Astrocyte (in vitro differentiated cells and primary cell): ENCODE results near the gene CPT1A. TPM values are rescaled to one million over a fixed set of nuclear protein-coding genes. Genes with fewer than 3 reads are reported as not detected.

Experiments
- DNase-seq: peaks from one replicate; pipeline ENCODE4 v3.0.0-alpha.2; 2010; ENCODE audit warnings: low read depth
- FAIRE-seq: peaks from 2 replicates; lab custom pipeline; 2011; peaks lifted over from hg19 to GRCh38; lab: Jason Lieb, UNC
- H2AFZ ChIP-seq: 2 replicates; pipeline ENCODE4 v1.6.0; 2012; ENCODE audit warnings: low read depth, low read length, inconsistent platforms
- H3K27ac ChIP-seq: 2 replicates; pipeline ENCODE4 v1.5.1; 2011; ENCODE audit warnings: low read depth, low read length, inconsistent platforms
- H3K27me3 ChIP-seq: 2 replicates; pipeline ENCODE4 v1.6.0; 2011; ENCODE audit warnings: low read length, inconsistent platforms; ENCODE audit not compliant: insufficient read depth
- H3K36me3 ChIP-seq: 2 replicates; pipeline ENCODE4 v1.5.1; 2011; ENCODE audit warnings: low read length, inconsistent platforms; ENCODE audit not compliant: insufficient read depth
- H3K4me1 ChIP-seq: 2 replicates; pipeline ENCODE4 v1.5.1; 2011; ENCODE audit warnings: low read length, inconsistent platforms; ENCODE audit not compliant: insufficient read depth
- H3K4me2 ChIP-seq: 2 replicates; pipeline ENCODE4 v1.6.0; 2012; ENCODE audit warnings: low read length, inconsistent platforms
- H3K4me3 ChIP-seq: 2 replicates; pipeline ENCODE4 v1.5.1; 2011; ENCODE audit warnings: low read depth, mild to moderate bottlenecking, low read length, inconsistent platforms; ENCODE audit not compliant: insufficient read depth
- H3K79me2 ChIP-seq: 2 replicates; pipeline ENCODE4 v1.6.0; 2012; ENCODE audit warnings: mild to moderate bottlenecking, low read length, inconsistent platforms; ENCODE audit not compliant: insufficient read depth
- H3K9ac ChIP-seq: 2 replicates; pipeline ENCODE4 v1.6.0; 2012; ENCODE audit warnings: mild to moderate bottlenecking, low read length, inconsistent platforms
- H3K9me3 ChIP-seq: 2 replicates; pipeline ENCODE4 v1.5.1; 2012; ENCODE audit warnings: low read depth, mild to moderate bottlenecking, low read length, inconsistent platforms; ENCODE audit not compliant: insufficient read depth
- H4K20me1 ChIP-seq: 2 replicates; pipeline ENCODE4 v1.6.0; 2012; ENCODE audit warnings: low read length, inconsistent platforms; ENCODE audit not compliant: insufficient read depth
- H3K27ac Mint-ChIP-seq: one replicate; pipeline ENCODE4 v1.8.0; 2021; ENCODE audit warnings: mild to moderate bottlenecking, mixed read lengths; ENCODE audit not compliant: unreplicated experiment
- H3K27me3 Mint-ChIP-seq: one replicate; pipeline ENCODE4 v1.8.0; 2021; ENCODE audit warnings: low read depth, mixed read lengths; ENCODE audit not compliant: unreplicated experiment
- H3K36me3 Mint-ChIP-seq: one replicate; pipeline ENCODE4 v1.8.0; 2021; ENCODE audit warnings: low read depth, mixed read lengths; ENCODE audit not compliant: unreplicated experiment
- H3K4me1 Mint-ChIP-seq: one replicate; pipeline ENCODE4 v1.8.0; 2021; ENCODE audit warnings: low read depth, mixed read lengths; ENCODE audit not compliant: unreplicated experiment
- H3K4me3 Mint-ChIP-seq: one replicate; pipeline ENCODE4 v1.8.0; 2021; ENCODE audit warnings: mild to moderate bottlenecking, moderate library complexity, mixed read lengths; ENCODE audit not compliant: unreplicated experiment
- H3K9me3 Mint-ChIP-seq: one replicate; pipeline ENCODE4 v1.8.0; 2021; ENCODE audit warnings: mild to moderate bottlenecking, mixed read lengths; ENCODE audit not compliant: unreplicated experiment
- EZH2 ChIP-seq: IDR thresholded peaks from 2 replicates; pipeline ENCODE4 v1.6.1; 2012; ENCODE audit warnings: mild to moderate bottlenecking, low read length, inconsistent platforms; ENCODE audit not compliant: insufficient read depth
- total RNA-seq: library from RNA; stranded (reverse); gene quantifications from 2 replicates; pipeline ENCODE4 v1.2.1, GENCODE V29; 2021
- TF ChIP-seq, protein P1 (sequence below): IDR thresholded peaks from 2 replicates; pipeline ENCODE4 v1.5.1; 2011; ENCODE audit warnings: low read depth, mild to moderate bottlenecking, inconsistent platforms, low read length, moderate library complexity; ENCODE audit not compliant: insufficient read depth

CPT1A gene
- total RNA-seq, 1 donor from 2014 or later, result 2.3 TPM

DNA sequence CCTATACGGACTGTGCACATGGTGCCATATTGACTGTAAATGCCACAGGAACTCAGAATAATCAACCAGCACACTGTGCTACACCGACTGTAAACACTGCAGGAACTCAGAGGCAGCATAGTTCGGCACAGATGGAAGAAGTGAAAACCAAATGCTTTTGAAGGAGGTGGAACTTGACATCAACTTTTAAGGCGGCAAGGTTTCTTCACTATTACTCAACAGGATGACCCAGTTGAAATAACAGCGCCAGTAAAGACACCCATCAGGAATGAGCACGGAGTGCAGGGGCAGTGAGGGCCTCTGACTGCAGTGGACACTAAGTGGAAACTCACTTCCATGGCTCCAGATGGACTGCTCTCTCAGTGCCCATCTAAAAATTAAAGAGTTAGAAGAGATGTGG, 106.1 kb downstream of the CPT1A start:
- no peak for FAIRE-seq
- H3K4me3 ChIP-seq, result no peak overlapping the region
- H3K9ac ChIP-seq, result no peak overlapping the region
- H3K9me3 ChIP-seq, result no peaks in the 10 kb centered on the region
- no peaks in the 10 kb centered on the region for H4K20me1 ChIP-seq
- no peak overlapping the region for H2AFZ ChIP-seq
- Mint-ChIP-seq H3K36me3 (peaks cover 5% of the 10 kb centered on the region), H3K9me3 (no peaks in the 10 kb centered on the region), H3K4me3 (no peak overlapping the region), H3K27me3 (peaks cover 20% of the 10 kb centered on the region), H3K27ac (no peak overlapping the region), H3K4me1 (peaks cover 5% of the 10 kb centered on the region)
- H3K27ac ChIP-seq, result no peak overlapping the region
- no peak for TF ChIP-seq EZH2
- TF ChIP-seq, protein P1, sequence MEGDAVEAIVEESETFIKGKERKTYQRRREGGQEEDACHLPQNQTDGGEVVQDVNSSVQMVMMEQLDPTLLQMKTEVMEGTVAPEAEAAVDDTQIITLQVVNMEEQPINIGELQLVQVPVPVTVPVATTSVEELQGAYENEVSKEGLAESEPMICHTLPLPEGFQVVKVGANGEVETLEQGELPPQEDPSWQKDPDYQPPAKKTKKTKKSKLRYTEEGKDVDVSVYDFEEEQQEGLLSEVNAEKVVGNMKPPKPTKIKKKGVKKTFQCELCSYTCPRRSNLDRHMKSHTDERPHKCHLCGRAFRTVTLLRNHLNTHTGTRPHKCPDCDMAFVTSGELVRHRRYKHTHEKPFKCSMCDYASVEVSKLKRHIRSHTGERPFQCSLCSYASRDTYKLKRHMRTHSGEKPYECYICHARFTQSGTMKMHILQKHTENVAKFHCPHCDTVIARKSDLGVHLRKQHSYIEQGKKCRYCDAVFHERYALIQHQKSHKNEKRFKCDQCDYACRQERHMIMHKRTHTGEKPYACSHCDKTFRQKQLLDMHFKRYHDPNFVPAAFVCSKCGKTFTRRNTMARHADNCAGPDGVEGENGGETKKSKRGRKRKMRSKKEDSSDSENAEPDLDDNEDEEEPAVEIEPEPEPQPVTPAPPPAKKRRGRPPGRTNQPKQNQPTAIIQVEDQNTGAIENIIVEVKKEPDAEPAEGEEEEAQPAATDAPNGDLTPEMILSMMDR, result no peak
- H3K36me3 ChIP-seq, result no peaks in the 10 kb centered on the region
- no peak overlapping the region for H3K4me2 ChIP-seq
- no peaks in the 10 kb centered on the region for H3K4me1 ChIP-seq
- no peak for DNase-seq
- peaks cover 15% of the 10 kb centered on the region for H3K27me3 ChIP-seq
- H3K79me2 ChIP-seq, result no peaks in the 10 kb centered on the region

DNA sequence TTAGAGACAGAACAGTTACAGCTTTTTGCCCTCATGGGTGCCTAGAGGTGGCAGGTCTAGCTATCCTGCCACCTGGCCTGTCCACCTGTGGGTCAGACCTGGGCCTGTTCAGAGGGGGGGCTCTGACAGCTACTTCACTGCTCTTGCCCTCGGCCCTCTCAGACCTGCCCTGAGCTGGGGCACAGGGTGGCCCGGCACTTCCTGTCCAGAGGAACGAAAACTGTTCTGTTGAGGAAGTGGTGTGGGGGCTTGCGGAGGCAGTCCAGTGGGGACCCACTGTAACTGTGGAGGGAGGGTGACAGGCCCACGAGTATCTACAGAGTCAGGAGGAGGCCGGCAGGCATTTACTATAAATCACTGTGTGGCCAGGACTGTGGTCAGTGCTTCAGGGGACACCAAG, 106.6 kb downstream of the CPT1A start:
- Mint-ChIP-seq H3K36me3 (peaks cover 5% of the 10 kb centered on the region), H3K4me3 (no peak overlapping the region), H3K27ac (no peak overlapping the region), H3K9me3 (no peaks in the 10 kb centered on the region), H3K27me3 (peaks cover 20% of the 10 kb centered on the region), H3K4me1 (peaks cover 4% of the 10 kb centered on the region)
- Histone ChIP-seq H3K27ac (no peak overlapping the region), H2AFZ (no peak overlapping the region), H3K4me1 (no peaks in the 10 kb centered on the region), H3K36me3 (no peaks in the 10 kb centered on the region), H3K79me2 (no peaks in the 10 kb centered on the region), H3K9me3 (no peaks in the 10 kb centered on the region), H3K9ac (no peak overlapping the region), H3K4me3 (no peak overlapping the region), H4K20me1 (no peaks in the 10 kb centered on the region), H3K4me2 (no peak overlapping the region), H3K27me3 (peaks cover 15% of the 10 kb centered on the region)
- no peak for DNase-seq
- FAIRE-seq, result no peak
- no peak for TF ChIP-seq EZH2
- TF ChIP-seq, protein P1, result no peak

DNA sequence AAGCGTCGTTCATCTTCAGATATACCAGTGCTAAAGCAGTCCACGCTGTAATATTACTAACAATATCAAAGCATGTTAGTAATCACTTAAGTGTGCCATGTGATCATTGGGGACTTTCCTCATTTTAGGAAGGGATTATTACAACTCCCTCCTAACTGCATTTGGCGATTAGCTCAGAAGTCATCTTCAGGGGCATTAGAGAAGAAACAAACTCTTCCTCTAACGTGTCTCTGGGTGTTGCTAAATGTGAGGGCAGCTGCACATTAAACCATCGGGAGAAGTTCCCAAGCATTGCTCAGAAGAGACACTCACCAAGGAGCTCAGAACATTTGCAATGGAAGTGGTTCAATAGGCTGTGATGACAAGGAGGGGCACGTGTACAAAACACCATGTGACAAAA, 107.6 kb downstream of the CPT1A start:
- H3K4me3 ChIP-seq, result no peak overlapping the region
- H4K20me1 ChIP-seq, result no peaks in the 10 kb centered on the region
- FAIRE-seq (no peak), DNase-seq (no peak)
- no peaks in the 10 kb centered on the region for H3K4me1 ChIP-seq
- no peak overlapping the region for H3K4me3 Mint-ChIP-seq
- H3K9me3 ChIP-seq, result no peaks in the 10 kb centered on the region
- no peak overlapping the region for H3K4me2 ChIP-seq
- peaks cover 5% of the 10 kb centered on the region for H3K36me3 Mint-ChIP-seq
- peaks cover 20% of the 10 kb centered on the region for H3K27me3 ChIP-seq
- H3K27ac ChIP-seq, result no peak overlapping the region
- H3K36me3 ChIP-seq, result no peaks in the 10 kb centered on the region
- no peaks in the 10 kb centered on the region for H3K79me2 ChIP-seq
- peaks cover 4% of the 10 kb centered on the region for H3K4me1 Mint-ChIP-seq
- no peak overlapping the region for H2AFZ ChIP-seq
- peaks cover 24% of the 10 kb centered on the region for H3K27me3 Mint-ChIP-seq
- TF ChIP-seq EZH2, result no peak
- TF ChIP-seq, protein P1, result no peak
- peaks cover under 1% of the 10 kb centered on the region for H3K9me3 Mint-ChIP-seq
- H3K9ac ChIP-seq, result no peak overlapping the region
- H3K27ac Mint-ChIP-seq, result no peak overlapping the region
